Measurements from ENCODE around the gene TMEM132D. TPM values are rescaled to one million over a fixed set of nuclear protein-coding genes. Genes with fewer than 3 reads are reported as not detected.

Gene TMEM132D
- total RNA-seq, 2 experiments from 2014 or later, result not detected

DNA sequence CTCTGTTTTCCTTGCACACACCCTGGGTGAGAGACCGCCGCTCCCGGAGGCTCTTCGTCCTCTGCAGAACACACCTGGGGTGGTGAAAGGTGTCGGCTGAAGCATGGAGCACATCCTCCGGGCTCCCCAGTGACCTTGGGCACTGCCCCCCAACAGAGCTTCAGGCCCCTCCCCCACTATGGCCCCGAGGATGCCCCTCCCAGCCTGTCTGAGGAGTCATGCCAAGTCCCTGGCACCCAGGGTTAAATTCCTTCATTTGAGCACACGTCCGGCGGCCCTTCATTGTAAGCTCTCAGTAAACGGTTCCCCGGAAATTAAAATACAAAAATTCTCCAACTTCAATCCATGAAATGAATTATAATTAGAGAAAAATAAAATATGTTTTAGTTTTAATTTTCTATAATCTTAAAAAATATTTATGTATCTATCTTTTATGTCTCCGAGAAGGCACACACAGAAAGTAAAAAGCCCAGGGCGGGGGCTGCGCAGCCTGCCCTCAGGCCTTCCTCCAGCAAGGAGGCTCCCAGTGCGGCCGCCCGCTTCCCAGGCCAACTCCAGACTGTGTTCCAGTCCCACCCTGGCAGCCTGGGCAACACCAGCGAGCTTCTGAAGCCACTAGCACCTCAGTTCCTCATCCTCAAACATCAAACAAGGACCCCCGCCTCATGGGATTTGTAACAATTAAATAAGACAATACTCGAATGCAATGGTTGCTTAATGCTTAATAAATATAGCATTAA is 63.5 kb downstream of the TMEM132D start:
- intact Hi-C loops (cut with micrococcal nuclease; ENCODE audit: unreplicated experiment), result no loop called here
- Histone ChIP-seq H3K4me3 (ENCODE audit: low read depth, low read length, poor library complexity, severe bottlenecking) (no peak overlapping the region), H3K9me2 (ENCODE audit: insufficient read depth, low read length) (no peaks in the 10 kb centered on the region), H3K36me3 (ENCODE audit: insufficient read depth, low read length) (no peaks in the 10 kb centered on the region), H3K79me2 (ENCODE audit: insufficient read depth, low read depth, low read length) (no peaks in the 10 kb centered on the region), H3K4me1 (ENCODE audit: insufficient read depth, low read length, poor library complexity, severe bottlenecking) (no peaks in the 10 kb centered on the region), H4K20me1 (ENCODE audit: insufficient read depth, low read length) (no peaks in the 10 kb centered on the region), H3K9me3 (ENCODE audit: low read length) (no peaks in the 10 kb centered on the region), H2AFZ (ENCODE audit: low read length) (no peak overlapping the region), H3K27ac (ENCODE audit: low read depth, low read length, poor library complexity, severe bottlenecking) (no peak overlapping the region), H3K4me2 (ENCODE audit: low read length) (no peak overlapping the region)
- TF ChIP-seq EZH2phosphoT487 (IDR thresholded peaks at IDR 0.05; ENCODE audit: borderline replicate concordance, low read depth, low read length), result no peak
- TF ChIP-seq, protein P1, sequence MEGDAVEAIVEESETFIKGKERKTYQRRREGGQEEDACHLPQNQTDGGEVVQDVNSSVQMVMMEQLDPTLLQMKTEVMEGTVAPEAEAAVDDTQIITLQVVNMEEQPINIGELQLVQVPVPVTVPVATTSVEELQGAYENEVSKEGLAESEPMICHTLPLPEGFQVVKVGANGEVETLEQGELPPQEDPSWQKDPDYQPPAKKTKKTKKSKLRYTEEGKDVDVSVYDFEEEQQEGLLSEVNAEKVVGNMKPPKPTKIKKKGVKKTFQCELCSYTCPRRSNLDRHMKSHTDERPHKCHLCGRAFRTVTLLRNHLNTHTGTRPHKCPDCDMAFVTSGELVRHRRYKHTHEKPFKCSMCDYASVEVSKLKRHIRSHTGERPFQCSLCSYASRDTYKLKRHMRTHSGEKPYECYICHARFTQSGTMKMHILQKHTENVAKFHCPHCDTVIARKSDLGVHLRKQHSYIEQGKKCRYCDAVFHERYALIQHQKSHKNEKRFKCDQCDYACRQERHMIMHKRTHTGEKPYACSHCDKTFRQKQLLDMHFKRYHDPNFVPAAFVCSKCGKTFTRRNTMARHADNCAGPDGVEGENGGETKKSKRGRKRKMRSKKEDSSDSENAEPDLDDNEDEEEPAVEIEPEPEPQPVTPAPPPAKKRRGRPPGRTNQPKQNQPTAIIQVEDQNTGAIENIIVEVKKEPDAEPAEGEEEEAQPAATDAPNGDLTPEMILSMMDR (conservative IDR thresholded peaks at IDR 0.05; ENCODE audit: low read length), result no peak
- POLR2A ChIA-PET, result no interaction called here
- no peak for DNase-seq (ENCODE audit: low spot score)
- no TSS peak for BruUV-seq (replicated peaks)
- CTCF ChIA-PET (ENCODE audit: unreplicated experiment), result no interaction called here

DNA sequence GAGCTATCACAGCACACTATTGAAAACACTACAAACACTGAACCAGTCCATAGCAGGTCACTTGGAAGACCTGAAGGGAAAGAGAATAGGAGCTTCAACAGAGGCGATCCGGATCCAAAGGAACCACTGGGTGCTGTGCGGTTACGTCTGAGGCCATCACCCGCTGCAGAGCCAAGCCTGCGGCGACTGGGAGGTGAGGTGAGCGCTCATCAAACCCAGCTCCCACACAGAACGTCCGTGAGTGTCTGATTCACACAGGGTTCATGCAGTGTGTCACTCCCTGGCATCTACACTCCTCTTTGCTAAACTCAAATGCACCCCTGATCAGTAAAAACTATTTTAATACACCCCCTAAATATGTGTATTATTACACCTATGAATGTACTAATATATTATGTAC is 64.1 kb downstream of the TMEM132D start:
- POLR2A ChIA-PET, result no interaction called here
- no TSS peak for BruUV-seq (replicated peaks)

DNA sequence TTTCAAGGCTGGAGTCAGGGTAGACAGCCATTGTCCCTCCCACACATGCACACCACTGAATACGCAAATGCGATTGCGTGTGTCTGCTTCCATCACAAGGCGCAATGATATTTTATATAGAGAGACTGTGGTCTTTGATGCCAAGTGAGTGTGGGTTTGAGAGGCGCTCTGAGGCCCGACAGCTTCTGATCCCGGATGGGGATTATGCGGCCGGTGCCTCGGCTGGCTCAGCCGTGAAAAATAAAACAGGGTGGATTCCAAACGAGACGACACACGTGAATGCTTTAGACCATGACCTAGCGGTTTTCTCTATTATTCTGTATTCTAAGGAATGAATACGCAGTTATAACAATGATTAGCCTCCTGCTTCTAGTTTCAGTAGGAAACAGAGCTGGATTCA is 72.5 kb downstream of the TMEM132D start:
- no TSS peak for BruUV-seq (replicated peaks)

More for the DNA sequence above, 64.1 kb downstream of the TMEM132D start:
- no peaks in the 10 kb centered on the region for H3K9me2 ChIP-seq (ENCODE audit: insufficient read depth, low read length)
- no peak for DNase-seq (ENCODE audit: low spot score)
- H3K9me3 ChIP-seq (ENCODE audit: low read length), result no peaks in the 10 kb centered on the region
- no peak overlapping the region for H3K4me3 ChIP-seq (ENCODE audit: low read depth, low read length, poor library complexity, severe bottlenecking)
- CTCF ChIA-PET (ENCODE audit: unreplicated experiment), result no interaction called here
- intact Hi-C loops (cut with micrococcal nuclease; ENCODE audit: unreplicated experiment), result no loop called here
- H3K36me3 ChIP-seq (ENCODE audit: insufficient read depth, low read length), result no peaks in the 10 kb centered on the region
- H3K4me1 ChIP-seq (ENCODE audit: insufficient read depth, low read length, poor library complexity, severe bottlenecking), result no peaks in the 10 kb centered on the region
- H3K27ac ChIP-seq (ENCODE audit: low read depth, low read length, poor library complexity, severe bottlenecking), result no peak overlapping the region
- no peak overlapping the region for H2AFZ ChIP-seq (ENCODE audit: low read length)
- H3K79me2 ChIP-seq (ENCODE audit: insufficient read depth, low read depth, low read length), result no peaks in the 10 kb centered on the region
- H3K4me2 ChIP-seq (ENCODE audit: low read length), result no peak overlapping the region
- H4K20me1 ChIP-seq (ENCODE audit: insufficient read depth, low read length), result no peaks in the 10 kb centered on the region
- TF ChIP-seq EZH2phosphoT487 (IDR thresholded peaks at IDR 0.05; ENCODE audit: borderline replicate concordance, low read depth, low read length), result no peak
- TF ChIP-seq, protein P1 (conservative IDR thresholded peaks at IDR 0.05; ENCODE audit: low read length), result no peak

More for the DNA sequence above, 72.5 kb downstream of the TMEM132D start:
- H3K79me2 ChIP-seq (ENCODE audit: insufficient read depth, low read depth, low read length), result no peaks in the 10 kb centered on the region
- no peaks in the 10 kb centered on the region for H4K20me1 ChIP-seq (ENCODE audit: insufficient read depth, low read length)
- no peak overlapping the region for H3K4me3 ChIP-seq (ENCODE audit: low read depth, low read length, poor library complexity, severe bottlenecking)
- H3K4me2 ChIP-seq (ENCODE audit: low read length), result no peak overlapping the region
- H3K9me3 ChIP-seq (ENCODE audit: low read length), result peaks cover 6% of the 10 kb centered on the region; the same call in 1 of the 2 replicates
- intact Hi-C loops (cut with micrococcal nuclease; ENCODE audit: unreplicated experiment), result no loop called here
- no peak for DNase-seq (ENCODE audit: low spot score)
- no peaks in the 10 kb centered on the region for H3K9me2 ChIP-seq (ENCODE audit: insufficient read depth, low read length)
- no peak for TF ChIP-seq EZH2phosphoT487 (IDR thresholded peaks at IDR 0.05; ENCODE audit: borderline replicate concordance, low read depth, low read length)
- TF ChIP-seq, protein P1 (conservative IDR thresholded peaks at IDR 0.05; ENCODE audit: low read length), result no peak
- ChIA-PET CTCF (ENCODE audit: unreplicated experiment) (no interaction called here), POLR2A (no interaction called here)
- H3K36me3 ChIP-seq (ENCODE audit: insufficient read depth, low read length), result no peaks in the 10 kb centered on the region
- no peak overlapping the region for H3K27ac ChIP-seq (ENCODE audit: low read depth, low read length, poor library complexity, severe bottlenecking)
- no peak overlapping the region for H2AFZ ChIP-seq (ENCODE audit: low read length)
- no peaks in the 10 kb centered on the region for H3K4me1 ChIP-seq (ENCODE audit: insufficient read depth, low read length, poor library complexity, severe bottlenecking)

Data from OCI-LY7 (cell line).